Testis (tissue), 2 donors: ENCODE data around the gene ARHGDIB.

Experiments used
- CTCF ChIP-seq, 3 experiments: fragments of 450-650 bp in 2 of 3; fragments of 200-600 bp in 1 of 3; sonication (generic) in 1 of 3; IDR thresholded peaks; one replicate each; pipeline ENCODE4 v1.5.1; 2016 to 2019; ENCODE audit warnings: antibody characterized with exemption in 3 of 3, mild to moderate bottlenecking in 2 of 3, moderate library complexity in 1 of 3
- POLR2A ChIP-seq: fragments of 450-650 bp; IDR thresholded peaks from one replicate; pipeline ENCODE4 v1.6.1; 2017; ENCODE audit warnings: antibody characterized with exemption, mild to moderate bottlenecking, moderate library complexity

DNA sequence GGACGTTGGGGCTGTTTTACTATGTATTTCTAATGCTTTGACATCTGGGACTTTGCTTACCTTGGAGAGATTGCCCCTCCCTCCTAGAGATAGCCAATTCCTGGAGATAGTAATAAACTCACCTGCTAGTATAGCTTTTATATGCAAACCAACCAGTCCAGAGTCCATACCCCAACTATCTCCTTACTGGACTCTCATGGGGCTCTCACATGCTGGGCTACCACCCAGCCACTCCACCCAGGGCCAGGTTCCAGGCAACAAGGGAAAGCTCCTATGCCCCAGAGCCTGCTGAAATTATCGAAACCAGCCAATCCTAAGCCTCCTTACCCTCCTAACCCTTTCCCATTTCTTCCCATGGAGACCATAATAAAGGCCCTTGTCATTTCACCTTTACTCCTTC, 50.3 kb downstream of the ARHGDIB start:
- TF ChIP-seq POLR2A (no peak), CTCF (IDR thresholded peaks at IDR 0.05) (no peak)
